Activated CD4-positive, alpha-beta T cell treated with anti-CD3 and anti-CD28 coated beads for 1 hour (primary cell): ENCODE results near the gene THADA.
"Not testable (repeated sequence)": the region's sequence is repeated elsewhere in the genome, so short reads cannot be mapped to it uniquely, and the experiment has no call there.

Experiments
- DNase-seq: peaks from one replicate; pipeline ENCODE4 v3.0.0-alpha.2; 2020

The THADA gene

DNA sequence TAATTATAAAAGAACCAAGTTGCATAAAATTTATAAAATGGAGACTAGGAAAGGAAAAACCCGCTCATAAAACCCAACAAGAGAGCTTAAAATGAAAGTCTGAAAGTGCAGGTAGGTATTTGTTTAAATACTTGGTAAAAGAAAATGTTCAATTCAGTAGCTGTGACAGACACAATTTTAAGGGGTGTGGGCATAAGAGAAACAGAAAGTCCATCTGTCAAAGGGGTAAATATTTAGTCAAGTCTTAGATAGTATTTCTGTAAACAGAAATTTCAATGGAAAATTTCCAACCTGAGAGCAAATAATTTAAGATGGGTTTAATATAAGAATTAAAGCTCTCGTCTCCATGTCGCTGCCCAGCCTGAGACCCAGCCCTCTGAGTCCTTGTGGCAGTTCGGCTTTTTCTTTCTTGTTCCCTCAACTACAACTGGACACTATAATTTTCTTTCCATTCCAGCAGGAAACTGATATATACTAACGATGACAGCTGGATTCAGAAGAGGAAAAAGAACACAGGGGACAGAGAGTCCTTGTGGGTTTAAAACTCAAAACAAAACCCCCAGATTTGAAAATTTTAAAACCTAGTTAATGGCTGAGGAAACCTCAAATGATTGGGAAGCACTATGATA, 281.4 kb downstream of the THADA start:
- no peak for DNase-seq

DNA sequence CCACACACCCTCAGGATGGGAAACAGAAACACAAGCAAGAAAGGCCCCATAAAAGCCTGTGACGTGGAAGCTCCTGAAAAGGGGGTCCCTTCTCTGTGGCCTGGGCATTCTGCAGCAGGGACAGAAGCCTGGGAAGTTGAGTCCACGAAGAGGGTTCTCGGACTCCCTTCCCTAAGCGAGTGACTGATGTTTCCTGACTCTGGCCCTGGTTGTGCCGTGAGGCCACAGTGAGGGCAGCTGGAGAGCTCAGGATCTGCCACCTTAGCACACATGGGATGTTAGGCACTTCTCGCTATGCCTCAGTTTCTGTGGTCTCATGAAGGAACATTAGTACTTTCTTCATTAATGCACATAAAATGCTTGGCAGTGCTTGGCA, 282.2 kb downstream of the THADA start:
- DNase-seq = no peak

DNA sequence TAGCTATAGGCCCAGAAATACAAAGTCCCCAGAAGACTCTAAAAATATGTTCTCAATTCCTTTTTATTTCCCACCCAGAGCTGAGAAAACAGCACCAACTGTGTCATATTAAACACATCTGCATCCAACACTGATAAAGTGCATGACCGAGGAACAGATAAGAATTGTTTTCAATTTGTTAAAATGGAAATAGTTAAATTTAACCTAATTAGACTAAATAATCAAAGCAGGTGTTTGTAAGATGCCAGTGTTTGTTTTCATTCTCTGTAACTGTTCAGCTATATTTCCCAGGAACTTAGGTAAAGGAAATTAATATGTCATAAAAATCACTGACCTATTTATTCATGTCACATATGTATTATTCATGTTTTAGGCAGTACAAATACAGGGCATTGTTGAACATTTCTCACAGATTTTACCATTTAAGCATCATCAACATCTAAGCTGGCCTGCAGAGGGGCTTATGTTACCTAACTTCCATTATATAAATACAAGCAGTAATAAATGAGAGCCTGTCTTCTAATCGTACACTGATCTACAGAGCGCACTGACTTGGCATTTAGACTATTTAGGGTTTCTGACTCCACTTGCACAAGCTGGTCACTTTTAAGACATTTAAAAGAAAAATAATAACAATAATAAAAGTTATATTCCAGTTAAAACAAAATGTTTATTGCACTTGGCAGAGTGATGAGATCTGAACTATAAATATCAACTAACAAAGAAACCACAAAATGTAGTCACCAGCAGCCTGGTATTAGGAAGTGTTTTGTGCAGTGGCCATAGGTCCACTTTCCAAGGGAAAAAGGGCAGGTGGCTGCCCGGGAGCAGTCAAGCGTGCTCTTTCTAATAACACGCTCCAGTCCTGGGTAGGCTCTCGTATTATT, 282.8 kb downstream of the THADA start:
- DNase-seq = no peak

DNA sequence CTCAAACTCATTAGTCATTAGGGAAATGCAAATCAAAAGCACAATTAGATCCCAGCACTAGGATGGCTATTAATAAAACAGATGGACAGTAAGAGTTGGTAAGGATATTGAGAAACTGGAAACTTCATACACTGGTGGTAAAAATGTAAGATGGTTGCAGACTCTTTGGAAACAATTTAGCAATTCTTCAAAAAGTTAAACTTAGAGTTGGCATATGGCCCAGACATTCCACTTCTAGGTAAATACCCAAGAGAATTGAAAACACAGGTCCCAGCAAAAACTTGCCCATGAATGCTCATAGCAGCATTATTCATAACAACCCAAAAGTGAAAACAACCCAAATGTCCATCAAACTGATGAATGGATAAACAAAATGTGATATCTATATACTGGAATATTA, 284.6 kb downstream of the THADA start:
- no peak for DNase-seq

DNA sequence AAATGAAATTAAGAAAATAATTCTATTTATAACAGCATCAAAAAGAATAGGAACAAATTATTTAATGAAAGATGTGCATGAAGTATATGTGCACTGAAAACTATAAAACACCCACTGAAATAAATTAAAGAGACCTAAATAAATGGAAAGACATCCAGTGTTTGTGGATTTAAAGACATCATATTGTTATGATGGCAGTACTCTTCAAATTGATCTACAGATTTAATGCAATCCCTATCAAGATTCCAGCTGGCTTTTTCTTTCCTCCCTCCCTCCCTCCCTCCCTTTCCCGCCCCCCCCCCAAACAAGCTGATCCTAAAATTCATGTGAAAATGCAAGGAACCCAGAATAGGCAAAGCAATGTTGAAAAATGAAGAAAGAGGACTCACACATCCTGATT, 285.9 kb downstream of the THADA start:
- no peak for DNase-seq

DNA sequence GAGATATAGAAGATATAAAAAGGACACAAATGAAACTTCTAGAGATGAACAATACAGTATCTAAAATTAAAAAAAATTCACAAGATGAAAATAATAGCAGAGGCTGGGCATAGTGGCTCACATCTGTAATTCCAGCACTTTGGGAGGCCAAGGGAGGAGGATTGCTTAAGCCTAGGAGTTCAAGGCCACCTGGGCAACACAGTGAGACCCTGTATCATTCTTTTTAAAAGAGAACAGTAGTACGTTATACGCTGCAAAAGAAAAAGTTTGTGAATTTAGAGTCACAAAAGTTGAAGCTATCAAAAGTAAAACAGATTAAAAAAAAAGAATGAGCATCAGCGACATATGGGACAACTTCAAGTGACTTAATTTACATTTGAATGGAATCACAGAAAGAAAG, 287.9 kb downstream of the THADA start:
- DNase-seq = no peak

DNA sequence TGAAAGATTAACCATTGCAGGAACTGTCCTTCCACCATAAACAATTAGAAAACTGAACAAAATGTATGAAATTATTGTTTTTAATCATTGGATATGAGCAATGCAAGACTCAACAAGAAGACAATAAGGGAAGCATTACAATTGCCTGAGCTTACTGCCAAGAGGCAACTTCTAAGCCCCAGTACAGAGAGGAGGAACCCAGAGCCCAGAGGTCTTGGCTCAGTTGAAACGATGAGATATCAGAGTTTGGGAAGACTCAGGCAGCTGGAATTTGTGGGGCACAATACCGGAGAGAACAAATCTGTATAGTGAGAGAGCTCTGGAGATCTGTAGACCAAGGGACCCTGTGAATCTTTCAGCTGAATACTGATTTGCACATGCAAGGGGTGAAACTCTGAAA, 288.8 kb downstream of the THADA start:
- no peak for DNase-seq

DNA sequence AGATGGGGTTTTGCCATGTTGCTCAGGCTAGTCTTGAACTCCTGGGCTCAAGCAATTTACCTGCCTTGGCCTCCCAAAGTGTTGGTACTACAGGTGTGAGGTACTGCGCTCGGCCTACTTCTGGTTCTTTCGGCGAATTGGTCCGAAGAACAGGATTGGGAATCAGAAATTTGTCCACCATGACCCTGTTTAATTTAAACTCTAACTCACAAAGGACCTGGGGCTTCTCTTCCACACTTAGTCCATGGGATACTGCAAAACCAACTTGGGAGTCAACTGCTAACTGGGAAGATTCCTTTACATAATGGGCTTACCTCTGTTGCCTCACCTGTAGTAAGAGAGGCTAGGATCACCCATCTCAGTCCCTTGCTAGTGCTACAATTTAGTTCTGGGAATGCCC, 289.6 kb downstream of the THADA start:
- no peak for DNase-seq

DNA sequence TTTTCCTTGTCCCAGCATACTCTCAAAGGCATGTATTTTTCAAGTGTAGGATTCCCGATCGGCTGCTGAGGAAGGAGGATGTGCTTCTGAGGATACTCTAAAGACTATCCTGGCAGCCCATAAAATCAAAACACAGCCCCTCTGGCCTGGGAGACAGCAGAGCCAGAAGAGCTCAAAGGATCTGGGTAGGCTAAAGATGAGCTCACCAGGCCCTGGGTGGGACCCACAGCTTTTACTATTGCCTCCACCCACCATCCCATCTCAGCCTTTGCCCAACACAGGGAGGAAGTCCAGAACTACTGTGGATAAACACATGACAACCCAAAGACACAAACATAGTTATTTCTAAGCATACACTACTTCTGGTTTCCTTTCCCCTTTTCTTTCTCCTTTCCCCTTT, 290.3 kb downstream of the THADA start:
- DNase-seq = no peak

DNA sequence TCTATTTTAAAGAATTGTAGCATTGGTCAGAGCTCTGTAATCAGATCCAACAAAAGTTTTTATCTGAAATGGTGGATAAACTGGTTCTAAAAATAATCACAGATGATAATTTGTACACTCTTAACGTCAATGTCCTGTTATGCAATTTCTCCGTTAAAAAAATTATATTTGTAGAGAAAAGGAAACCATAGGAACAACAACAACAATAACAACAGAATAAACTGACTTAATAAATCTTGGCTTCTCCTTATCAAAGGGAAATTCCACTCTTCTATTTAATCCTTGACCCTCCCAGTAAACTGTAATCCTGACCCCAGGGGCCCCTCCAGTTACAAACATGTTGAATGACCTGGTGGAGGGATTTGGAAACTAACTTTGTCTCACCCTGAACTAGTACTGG, 290.8 kb downstream of the THADA start:
- no peak for DNase-seq

DNA sequence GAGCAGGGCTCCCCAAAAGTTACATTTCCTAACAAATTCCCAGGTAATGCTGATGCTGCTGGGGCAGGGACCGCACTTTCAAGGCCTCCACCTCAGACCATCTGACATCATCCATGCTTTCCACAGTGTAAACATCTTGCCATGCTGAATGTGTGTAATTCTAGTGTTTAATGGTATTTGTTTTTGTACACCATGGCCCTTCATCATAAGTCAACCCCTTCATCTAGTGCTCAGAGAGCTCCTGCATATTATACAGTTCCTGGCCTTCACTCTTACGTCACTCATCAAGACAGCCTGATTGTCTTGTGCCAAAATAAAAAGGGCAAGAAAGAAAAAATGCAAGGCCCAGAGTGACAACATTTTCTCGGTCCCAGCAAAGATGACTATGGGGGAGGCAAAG, 291.9 kb downstream of the THADA start:
- no peak for DNase-seq

DNA sequence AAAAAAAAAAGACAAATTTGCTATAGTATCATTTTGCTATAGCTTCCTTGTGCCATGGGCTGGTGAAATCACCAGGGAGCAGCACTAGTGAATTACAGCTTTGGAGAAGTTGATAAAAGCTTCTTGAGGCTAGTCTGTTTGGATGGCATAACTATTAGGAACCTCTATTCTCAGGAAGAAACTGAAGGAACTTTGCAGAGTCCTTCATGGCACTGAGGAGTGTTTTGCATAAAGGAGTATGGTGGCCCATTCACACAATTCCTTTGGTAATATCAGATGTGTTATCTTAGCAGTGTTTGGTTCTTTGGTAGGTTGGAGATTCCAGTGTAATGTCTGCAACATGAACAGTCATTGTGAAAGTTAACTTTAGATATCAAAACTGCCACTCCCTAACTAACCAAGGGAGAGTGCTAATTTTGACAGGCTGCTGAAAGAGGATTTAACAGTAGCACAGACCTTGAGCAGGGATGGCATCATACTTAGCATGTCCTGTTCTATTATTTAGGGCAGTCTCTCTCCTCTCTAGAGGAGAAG, 292.8 kb downstream of the THADA start:
- DNase-seq = no peak

DNA sequence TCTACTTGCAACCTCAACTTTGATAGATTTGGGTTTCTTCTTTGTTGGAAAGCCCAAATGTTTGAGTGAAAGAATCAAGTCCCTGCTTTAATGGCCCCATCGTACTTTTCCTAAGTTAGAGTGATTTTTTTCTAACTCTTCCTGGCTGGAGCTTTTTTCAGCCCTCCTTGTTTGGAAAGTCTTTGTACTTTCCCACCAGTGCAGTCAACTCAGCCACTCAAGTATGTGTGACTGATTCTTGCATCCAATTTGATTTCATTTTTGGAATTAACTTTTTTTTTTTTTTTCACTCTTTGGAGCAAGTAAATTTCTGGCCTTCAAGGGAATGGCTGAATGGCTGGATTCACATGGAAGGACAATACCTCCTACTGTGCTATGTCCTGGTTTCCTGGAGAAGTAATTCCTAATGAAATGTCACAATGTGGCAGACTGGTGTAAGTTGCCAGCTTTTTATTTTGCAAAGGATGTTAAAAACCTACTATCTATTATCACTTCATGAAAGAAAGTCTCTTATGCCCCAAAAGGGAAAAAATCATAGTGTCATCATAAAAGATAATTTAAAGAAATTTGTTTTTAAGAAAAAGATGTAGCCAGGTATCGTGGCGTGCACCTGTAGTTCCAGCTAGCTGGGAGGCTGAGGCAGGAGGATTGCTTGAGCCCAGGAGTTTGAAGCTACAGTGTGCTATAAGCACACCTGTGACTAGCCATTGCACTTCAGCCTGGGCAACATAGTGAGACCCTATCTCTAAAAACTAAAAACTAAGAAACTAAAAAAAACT, 293.5 kb downstream of the THADA start:
- DNase-seq = no peak

DNA sequence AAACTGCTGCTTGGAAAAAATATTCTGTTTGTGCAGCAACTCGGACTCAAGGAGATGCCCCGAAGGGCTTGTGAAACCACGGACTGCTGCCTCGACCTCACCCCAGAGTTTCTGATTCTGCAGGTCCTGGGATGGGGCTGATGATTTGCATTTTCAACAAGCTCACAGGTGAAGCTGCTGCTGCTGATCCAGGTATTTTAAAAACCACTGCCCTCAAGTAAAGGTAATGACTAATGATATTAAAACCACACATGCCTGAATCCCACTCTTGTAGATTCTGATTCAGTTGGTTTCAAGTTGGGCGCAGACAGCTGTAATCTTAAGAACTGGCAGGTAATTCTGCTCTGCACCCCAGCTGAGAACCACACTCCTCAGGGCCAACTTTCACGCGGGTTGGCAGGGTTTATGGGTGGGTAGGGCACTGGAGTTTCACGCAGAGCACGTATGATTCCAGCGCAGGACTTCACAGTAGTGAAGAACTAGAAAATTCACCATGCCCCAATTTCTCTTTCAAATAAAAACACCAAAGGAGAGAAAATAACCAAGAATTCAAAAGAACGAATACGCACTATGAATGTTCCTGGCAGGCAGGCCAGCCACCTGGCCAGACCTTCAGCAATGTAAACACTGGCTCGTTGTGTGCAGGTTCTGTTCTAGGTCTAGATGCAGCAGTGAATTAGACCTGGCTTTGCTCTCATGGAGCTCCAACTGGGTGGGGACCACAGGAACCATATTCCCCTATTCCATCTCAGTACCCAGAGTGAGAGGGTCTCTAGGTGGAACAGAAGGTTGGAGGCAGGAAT, 294.9 kb downstream of the THADA start:
- no peak for DNase-seq

DNA sequence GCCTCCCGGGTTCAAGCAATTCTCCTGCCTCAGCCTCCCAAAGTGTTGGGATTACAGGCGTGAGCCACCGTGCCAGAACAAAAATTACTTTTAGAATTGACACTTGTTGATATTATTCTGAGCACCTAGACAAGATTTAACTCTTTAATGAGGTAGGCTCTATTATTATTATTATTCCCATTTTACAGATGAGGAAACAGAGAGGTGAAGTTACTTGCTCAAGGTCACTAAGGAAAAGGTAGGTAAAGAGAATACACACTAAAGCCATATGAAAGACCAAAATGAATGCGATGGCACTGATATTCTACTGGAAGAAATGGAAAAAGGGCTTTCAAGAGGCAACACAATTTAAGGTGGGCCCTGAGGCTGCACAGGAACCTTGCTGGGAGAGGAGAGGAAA, 295.6 kb downstream of the THADA start:
- no peak for DNase-seq

DNA sequence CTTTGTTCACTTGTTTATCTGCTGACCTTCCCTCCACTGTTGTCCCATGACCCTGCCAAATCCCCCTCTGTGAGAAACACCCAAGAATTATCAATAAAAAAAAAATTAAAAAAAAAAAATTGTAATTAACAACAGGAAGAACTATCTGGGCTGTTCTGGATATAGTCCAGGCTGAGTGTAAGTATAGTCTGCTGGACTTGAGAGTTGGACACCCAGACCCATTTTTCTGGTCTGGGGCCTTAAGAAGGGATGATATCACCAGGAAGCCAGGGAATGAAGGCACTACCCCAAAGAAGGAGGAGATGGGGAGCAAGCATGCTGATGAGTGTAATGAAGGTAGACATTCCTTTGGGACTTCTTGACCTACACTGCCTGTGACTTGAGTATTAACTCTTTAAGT, 297.3 kb downstream of the THADA start:
- no peak for DNase-seq

DNA sequence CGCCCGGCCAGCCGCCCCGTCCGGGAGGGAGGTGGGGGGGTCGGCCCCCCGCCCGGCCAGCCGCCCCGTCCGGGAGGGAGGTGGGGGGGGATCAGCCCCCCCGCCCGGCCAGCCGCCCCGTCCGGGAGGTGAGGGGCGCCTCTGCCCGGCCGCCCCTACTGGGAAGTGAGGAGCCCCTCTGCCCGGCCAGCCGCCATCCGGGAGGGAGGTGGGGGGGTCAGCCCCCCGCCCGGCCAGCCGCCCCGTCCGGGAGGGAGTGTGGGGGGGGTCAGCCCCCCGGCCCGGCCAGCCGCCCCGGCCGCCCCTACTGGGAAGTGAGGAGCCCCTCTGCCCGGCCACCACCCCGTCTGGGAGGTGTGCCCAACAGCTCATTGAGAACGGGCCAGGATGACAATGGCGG, 298.1 kb downstream of the THADA start:
- DNase-seq = not testable (repeated sequence)

DNA sequence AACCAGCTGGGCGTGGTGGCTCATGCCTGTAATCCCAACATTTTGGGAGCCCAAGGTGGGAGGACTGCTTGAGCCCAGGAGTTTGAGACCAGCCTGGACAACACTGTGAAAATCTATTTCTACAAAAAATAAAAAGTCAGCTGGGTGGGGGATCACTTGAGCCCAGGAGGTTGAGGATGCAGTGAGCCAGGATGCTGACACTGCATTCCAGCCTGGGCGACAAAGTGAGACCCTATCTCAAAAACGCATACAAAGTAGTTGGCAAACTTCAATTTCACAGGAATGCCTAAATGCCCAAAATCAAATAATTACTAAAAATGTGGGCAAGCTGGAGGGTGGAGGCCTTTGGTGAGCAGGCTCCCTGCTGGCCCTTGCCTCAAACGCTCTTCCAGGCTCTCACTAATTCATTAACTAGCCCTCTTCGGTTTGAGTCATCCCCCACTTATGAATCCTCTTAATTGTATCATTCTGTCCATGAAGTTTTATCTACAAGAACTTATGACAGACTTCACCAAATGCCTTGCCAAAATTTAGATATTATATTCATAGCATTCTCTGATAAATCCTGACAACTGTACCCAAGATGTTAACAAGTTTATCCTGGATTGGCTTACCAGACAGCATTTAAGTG, 300.8 kb downstream of the THADA start:
- DNase-seq = no peak

DNA sequence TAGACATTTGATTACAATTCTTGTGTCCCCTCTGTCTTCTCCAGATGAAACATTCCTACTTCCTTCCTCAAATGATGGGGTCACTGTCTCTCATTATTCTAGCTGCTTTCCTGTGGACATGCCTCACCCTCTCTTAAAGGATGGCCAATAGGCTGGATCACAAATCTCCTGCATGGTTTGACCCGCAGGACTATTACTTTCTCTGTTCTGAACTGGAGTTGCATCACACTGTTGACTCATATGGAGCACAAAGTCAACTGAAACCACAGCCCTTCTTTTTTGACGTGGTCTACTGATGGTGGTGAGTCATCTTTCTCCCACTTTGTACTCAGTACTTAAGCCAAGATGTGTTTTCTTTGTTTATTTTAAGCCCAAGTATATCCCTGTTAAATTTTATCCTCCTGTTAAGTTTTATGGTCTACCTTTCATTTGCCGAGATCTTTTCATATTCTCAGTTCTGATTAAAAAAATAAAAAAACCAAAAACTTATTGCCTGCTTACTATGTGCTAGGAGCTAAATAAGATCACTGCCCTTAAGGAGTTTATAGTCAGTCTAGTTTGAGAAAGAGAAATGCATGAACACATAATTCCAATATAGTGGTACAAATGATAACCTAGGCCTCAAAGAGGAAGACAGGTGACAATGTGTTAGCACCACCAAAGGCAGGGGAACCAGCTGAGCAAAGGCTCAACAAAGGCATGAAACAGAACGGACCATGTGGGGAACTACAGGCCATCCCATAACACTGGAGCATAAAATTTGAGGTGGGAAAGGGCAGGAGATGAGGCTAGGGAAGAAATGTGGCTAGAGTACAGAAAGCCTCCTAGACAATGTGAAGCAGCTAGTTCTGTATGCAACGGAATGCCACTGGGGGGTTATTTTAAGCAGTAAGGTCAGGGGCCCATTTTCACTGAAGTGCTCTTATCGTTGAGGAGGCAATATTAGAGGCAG, 301.8 kb downstream of the THADA start:
- DNase-seq = no peak

DNA sequence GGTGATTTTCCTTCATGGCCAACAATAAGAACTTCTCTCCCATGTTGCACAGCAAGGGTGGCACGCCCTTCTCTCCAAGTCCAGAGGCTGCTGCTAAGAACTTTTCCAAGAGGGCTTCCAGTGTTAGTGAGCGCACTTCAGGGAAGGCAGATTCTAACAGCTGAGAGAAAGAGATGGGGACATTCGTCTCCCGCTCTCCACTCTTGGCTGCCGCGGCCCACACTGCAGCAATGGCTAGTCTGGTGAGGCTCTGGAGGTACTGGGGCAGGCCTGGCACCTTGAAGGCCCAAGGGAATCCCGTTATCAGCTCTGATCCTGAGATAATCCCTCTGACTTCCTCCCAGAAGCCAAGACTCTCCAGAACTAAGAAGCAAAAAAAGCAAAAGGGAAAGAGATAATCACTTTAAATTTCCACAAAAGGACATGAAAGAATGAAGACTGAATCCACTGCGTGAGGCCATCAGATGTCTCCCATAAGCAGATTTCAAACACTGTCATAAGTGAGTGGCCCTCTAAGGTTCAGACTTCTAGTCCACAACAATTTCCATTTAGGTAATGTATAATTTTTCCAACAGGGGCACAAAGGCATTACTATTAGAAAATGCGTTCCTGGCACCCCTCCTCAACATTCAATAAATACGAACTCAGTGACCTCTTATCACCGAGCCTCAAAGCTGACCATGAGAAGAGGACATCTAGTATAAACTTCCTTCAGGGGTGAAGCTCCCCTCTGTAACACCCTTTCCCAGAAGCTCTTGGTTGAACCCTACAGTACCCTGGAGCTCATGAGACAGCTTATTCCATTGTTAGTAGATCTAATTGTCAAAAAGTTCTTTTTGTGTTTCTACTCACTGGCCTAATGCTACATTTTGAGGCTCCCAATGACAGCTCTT, 302.7 kb downstream of the THADA start:
- DNase-seq = no peak
